Astrocyte of the spinal cord (primary cell): ENCODE data around the gene GPX3.

Experiments
- DNase-seq: peaks from one replicate; pipeline ENCODE4 v3.0.0; 2011; ENCODE audit warnings: low read depth, low spot score
- H3K4me3 ChIP-seq: 2 replicates; pipeline ENCODE4 v1.5.1; 2011; ENCODE audit warnings: low read depth, mild to moderate bottlenecking, low read length, moderate library complexity
- CTCF ChIP-seq: IDR thresholded peaks from 2 replicates; pipeline ENCODE4 v1.5.1; 2012; ENCODE audit warnings: low read depth, mild to moderate bottlenecking, low read length, inconsistent platforms
- in situ Hi-C: cut with HindIII; loops from 2 replicates; pipeline ENCODE4 v1.10.0; 2017; ENCODE audit warnings: low sequenced_read_pairs

The GPX3 gene

GRCh38 chr5:151036556-151036955, 16.2 kb downstream of the GPX3 start:
- no peak overlapping the region for H3K4me3 ChIP-seq
- no peak for DNase-seq
- no peak for TF ChIP-seq CTCF
- in situ Hi-C loops, result no loop called here

- no peak for TF ChIP-seq CTCF
- H3K4me3 ChIP-seq, result no peak overlapping the region
- peak; percentile 56 for DNase-seq
- in situ Hi-C loops, result no loop called here
Measured at GRCh38 chr5:151037561-151038411, 17.4 kb downstream of the GPX3 start.

GRCh38 chr5:151038412-151038745, 18.0 kb downstream of the GPX3 start:
- in situ Hi-C loops, result no loop called here
- H3K4me3 ChIP-seq, result no peak overlapping the region
- no peak for DNase-seq
- no peak for TF ChIP-seq CTCF

- in situ Hi-C loops, result no loop called here
- DNase-seq, result no peak
- TF ChIP-seq CTCF, result no peak
- no peak overlapping the region for H3K4me3 ChIP-seq
Measured at GRCh38 chr5:151038801-151039238, 18.4 kb downstream of the GPX3 start.

- in situ Hi-C loops, result no loop called here
- no peak for TF ChIP-seq CTCF
- H3K4me3 ChIP-seq, result no peak overlapping the region
- DNase-seq, result no peak
Measured at GRCh38 chr5:151039665-151040064, 19.3 kb downstream of the GPX3 start.

- DNase-seq, result no peak
- H3K4me3 ChIP-seq, result no peak overlapping the region
- TF ChIP-seq CTCF, result no peak
- in situ Hi-C loops, result no loop called here
Measured at GRCh38 chr5:151040211-151040747, 19.9 kb downstream of the GPX3 start.
